ENCODE measurements around the gene MRPL3.

DNA sequence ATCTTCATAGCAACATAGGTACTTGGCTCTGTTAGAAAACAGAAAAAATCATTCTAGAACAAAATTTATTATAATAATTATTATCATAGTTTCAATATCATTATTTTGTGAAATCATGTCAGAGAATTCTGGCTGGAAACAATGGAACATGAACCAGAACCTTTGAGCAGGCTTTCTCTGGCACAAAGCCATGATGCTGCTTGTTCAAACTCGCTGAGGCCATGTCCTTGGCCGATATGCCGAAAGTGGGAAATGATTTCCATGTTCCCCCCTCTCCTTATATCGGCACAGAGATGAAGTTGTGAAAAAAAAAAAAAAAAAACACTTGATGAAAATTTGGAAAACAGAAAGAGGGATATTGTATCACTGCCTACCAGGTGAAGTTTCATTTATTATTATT lies 49.0 kb upstream of the MRPL3 start:
- TF ChIP-seq, protein P1, sequence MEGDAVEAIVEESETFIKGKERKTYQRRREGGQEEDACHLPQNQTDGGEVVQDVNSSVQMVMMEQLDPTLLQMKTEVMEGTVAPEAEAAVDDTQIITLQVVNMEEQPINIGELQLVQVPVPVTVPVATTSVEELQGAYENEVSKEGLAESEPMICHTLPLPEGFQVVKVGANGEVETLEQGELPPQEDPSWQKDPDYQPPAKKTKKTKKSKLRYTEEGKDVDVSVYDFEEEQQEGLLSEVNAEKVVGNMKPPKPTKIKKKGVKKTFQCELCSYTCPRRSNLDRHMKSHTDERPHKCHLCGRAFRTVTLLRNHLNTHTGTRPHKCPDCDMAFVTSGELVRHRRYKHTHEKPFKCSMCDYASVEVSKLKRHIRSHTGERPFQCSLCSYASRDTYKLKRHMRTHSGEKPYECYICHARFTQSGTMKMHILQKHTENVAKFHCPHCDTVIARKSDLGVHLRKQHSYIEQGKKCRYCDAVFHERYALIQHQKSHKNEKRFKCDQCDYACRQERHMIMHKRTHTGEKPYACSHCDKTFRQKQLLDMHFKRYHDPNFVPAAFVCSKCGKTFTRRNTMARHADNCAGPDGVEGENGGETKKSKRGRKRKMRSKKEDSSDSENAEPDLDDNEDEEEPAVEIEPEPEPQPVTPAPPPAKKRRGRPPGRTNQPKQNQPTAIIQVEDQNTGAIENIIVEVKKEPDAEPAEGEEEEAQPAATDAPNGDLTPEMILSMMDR (IDR thresholded peaks at IDR 0.05): no peak
- TF ChIP-seq FOSL2 (IDR thresholded peaks at IDR 0.05; ENCODE audit: borderline replicate concordance, low read depth) (no peak), GATA2 (CRISPR knock-in tag; IDR thresholded peaks at IDR 0.05) (no peak), RCOR1 (IDR thresholded peaks at IDR 0.05; ENCODE audit: low read length) (no peak), POLR2AphosphoS5 (IDR thresholded peaks at IDR 0.05; ENCODE audit: low read depth, low read length) (no peak), EP300 (IDR thresholded peaks at IDR 0.05; ENCODE audit: borderline replicate concordance in 1 of 2, low read depth in 1 of 2, low read length in 1 of 2) (no peak), RAD21 (IDR thresholded peaks at IDR 0.05; ENCODE audit: low read length) (no peak), EZH2phosphoT487 (IDR thresholded peaks at IDR 0.05; ENCODE audit: borderline replicate concordance, low read depth) (no peak), YY1 (IDR thresholded peaks at IDR 0.05; ENCODE audit: low read depth) (no peak)
- TF ChIP-seq, protein P2, sequence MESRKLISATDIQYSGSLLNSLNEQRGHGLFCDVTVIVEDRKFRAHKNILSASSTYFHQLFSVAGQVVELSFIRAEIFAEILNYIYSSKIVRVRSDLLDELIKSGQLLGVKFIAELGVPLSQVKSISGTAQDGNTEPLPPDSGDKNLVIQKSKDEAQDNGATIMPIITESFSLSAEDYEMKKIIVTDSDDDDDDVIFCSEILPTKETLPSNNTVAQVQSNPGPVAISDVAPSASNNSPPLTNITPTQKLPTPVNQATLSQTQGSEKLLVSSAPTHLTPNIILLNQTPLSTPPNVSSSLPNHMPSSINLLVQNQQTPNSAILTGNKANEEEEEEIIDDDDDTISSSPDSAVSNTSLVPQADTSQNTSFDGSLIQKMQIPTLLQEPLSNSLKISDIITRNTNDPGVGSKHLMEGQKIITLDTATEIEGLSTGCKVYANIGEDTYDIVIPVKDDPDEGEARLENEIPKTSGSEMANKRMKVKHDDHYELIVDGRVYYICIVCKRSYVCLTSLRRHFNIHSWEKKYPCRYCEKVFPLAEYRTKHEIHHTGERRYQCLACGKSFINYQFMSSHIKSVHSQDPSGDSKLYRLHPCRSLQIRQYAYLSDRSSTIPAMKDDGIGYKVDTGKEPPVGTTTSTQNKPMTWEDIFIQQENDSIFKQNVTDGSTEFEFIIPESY (IDR thresholded peaks at IDR 0.05; ENCODE audit: borderline replicate concordance, low read depth): no peak
